HG03025 (cell line): Measurements from ENCODE around the gene CACNA1B.
"Not testable (repeated sequence)": the region's sequence is repeated elsewhere in the genome, so short reads cannot be mapped to it uniquely, and the experiment has no call there.

ENCODE experiments used
- ATAC-seq: cut with Tn5 transposase; IDR thresholded peaks from one replicate; pipeline ENCODE4 v1.9.1; 2021; ENCODE audit warnings: mild to moderate bottlenecking, moderate library complexity; ENCODE audit not compliant: unreplicated experiment, low FRiP score

The CACNA1B gene

DNA sequence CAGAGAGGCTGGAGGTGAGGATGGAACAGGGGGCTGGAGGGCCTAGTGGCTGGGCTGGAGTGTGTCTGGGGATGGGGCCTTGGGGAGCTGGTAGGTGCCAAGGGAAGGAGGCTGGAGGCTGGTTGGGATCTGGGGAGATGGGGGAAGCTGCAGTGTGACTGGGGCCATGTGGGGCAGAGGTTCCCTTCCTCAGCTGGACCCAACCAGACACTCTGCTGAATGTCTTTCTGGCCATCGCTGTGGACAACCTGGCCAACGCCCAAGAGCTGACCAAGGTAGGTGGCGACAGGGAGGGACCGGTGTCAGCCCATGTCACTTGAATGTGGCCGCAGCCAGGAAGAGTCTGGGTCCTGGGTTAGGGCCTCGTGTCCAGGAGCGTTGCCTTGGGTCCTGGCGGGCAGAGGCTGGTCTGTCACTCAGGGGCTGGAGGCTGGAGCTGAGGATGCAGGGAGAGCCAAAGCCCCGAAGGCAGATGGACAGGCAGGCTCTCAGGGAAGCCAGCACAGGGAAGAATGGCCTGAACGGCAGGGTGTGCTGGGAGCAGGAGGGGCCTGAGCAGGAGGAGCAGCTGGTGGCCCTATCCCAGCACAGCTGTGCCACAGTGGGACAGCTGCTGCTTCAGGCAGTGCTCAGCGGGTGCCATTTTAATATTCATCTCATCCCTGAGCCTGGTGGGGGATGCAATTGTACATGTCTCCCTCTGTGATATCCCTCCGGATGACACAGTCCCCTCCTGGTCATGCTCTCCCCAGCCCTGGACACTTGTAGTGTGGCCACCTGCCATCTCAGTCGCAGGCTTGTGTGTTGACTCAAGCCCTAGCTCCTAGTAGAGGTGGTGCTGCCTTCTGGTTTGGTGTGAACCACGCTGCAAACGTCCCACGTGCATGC, 132.5 kb downstream of the CACNA1B start:
- no peak for ATAC-seq

DNA sequence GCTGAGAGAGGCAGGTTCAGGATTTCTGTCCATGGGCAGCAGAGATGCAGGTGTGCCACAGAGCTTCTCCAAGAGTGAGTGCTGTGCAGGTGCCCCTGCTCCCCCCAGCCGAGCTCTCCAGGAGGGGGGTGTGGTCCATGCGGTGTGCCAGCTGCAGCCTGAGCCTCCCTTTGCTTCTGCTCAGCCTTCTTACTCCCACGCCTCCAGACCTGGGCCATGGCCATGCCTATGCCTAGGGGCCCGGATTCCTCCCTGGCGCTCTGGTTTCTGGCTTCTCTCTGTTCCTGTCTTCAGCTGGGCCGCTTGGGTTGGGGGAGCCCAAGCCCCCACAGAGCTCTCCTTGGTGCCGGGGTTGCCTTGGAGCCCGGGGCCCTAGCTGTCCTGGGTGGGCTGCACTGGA, 133.3 kb downstream of the CACNA1B start:
- ATAC-seq, result no peak

DNA sequence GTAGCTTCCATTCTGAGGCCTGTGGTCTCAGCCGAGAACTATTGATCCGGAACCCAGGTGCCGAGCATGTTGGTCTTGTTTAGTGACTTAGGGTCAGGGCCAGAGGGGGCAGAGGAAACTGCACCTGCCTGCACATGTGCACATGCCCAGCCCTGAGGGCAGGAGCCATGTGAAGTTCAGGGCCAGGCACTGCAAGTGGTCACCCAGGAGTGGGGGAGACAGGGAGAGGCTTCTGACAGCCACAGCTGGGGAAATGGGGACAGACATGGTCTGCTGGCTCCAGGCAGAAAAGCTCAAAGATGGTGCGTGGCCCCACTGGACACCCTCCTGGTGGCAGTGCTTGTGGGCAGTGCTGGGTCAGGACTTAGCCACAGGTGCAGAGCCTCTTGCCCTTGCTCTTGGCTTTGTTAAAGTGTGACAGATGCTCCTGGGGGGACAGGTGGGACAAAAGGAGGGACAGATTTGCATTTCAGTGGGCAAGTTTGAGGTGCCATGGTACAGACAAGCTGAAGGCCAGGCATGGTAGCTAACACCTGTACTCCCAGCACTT, 134.4 kb downstream of the CACNA1B start:
- ATAC-seq, result no peak

DNA sequence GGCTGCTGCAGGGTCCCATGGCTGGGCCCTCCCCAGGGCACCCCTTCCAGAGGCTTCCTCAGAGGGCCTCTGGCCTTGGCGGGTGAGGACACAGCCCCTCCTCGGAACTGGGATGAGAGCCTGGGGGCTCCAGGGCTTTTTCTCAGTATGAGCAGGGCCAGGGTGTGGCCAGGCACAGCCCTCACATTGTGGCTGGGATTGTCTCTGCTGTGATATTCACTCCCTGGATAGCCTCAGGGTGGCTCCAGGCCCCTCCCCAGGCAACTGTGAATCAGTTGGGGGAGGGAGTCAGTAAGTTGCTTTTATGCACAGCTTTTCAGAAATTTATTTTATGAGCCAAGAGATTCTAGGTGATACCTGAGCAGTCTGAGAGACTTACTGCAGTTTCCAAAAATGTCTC, 135.7 kb downstream of the CACNA1B start:
- ATAC-seq, result no peak

GRCh38 chr9:138013836-138014562, 136.4 kb downstream of the CACNA1B start:
- no peak for ATAC-seq

DNA sequence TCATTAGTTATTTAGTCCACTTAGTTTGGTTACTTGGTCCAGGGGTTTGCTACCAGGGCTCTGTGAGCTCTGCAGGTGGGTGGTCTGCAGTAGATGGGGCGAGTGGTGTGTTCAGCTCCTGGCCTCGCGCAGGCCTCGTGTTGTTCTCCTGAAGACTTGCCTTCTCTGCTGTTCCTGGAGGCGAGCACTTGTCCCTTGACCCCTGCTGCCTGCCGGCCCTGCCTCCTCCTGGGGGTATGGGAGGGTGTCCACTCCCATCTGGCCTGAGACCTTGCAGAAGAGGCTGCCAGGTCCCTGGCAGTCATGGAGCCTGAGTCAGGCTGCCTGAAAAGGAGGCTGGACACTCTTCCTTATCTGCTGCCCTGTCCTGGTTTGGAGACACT, 137.0 kb downstream of the CACNA1B start:
- no peak for ATAC-seq

GRCh38 chr9:138015021-138015829, 137.6 kb downstream of the CACNA1B start:
- no peak for ATAC-seq

GRCh38 chr9:138016406-138017187, 139.0 kb downstream of the CACNA1B start:
- no peak for ATAC-seq

GRCh38 chr9:138017200-138017599, 139.6 kb downstream of the CACNA1B start:
- no peak for ATAC-seq

DNA sequence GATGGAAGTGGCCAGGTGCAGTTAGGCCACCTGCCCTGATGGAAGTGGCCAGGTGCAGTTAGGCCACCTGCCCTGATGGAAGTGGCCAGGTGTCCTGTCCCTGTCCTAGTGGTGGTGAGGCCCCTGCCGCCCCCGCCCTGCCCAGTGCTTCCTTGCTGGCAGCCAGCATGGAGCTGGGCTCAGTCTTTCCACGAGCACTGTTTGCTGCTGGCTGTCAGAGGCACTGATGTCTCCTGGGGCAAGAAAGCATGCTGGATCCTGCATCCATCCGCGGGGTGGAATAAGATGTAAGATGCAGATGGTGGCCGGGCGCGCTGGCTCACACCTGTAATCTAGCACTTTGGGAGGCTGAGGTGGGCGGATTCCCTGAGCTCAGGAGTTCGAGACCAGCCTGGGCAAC, 141.9 kb downstream of the CACNA1B start:
- not testable (repeated sequence) for ATAC-seq

DNA sequence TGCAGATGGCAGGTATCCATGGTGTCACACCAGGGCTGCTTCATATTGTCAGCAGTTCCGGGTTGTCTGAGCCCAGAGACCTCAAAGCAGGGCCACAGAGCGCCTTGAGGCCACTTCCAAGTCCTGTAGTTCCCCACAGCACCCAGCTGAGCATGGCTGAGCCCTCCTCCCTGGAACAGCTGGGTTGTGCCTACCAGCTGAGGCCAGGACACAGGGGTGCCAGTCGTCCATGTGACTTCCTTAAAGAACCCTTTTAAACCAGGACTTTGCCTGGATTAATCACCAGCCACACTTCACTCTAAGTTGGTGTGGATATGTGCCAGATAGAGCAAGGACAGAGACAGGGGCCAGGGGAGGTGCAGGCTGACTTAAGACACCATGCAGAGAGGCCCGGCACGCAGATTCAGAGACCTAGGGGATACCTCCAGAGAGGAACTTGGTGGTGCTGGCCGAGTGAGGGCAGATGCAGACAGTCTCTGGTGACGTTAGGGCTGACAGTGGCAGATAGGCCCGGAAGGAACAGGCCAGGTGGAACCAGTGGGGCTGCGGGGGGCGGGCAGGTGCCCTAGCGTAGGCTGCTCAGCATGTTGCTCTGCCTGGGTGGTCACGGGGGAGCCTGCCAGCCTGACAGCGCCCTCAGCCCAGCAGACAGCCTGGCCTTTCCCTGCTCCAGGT, 142.7 kb downstream of the CACNA1B start:
- ATAC-seq, result no peak

- no peak for ATAC-seq
Measured at GRCh38 chr9:138020795-138021182, 143.2 kb downstream of the CACNA1B start.

DNA sequence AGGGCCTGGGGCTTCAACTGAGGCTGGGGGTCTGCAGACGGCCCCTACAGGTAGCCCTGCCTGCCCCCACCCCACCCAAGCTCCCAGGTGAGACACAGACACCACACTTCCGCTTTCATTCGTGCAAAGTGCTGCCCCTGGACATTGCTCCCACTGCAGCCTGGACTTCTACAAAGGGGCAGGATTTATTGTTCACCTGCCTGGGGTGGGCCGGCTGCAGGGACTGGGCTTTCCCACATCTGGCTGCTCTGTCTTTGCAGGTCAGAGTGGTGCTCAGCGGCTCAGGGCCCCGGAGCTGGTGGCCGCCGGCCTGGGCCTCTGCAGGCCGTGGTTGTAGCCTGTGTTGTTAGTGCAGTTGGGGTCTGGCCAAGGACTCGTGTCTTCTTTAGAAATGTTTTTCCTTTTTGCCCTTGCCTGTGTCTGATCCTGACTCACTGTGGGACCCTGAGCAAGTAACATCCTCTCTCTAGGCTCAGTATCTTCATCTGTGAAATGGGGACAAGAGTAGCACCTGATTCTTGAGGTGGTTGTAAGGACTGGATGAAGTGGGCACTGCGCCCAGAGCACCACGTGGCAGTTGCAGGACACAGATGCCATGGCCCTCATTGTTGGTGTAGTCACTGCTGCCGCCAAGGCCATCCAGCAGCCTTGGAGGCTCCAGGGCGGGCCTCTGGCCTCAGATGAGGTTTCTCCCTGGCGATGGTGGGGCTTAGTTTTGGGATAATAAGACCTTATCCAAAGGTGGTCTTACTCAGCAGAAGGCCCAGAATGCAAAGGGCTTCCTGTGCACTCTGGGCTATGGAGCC, 143.9 kb downstream of the CACNA1B start:
- no peak for ATAC-seq

- ATAC-seq, result no peak
Measured at GRCh38 chr9:138022121-138022741, 144.6 kb downstream of the CACNA1B start.

DNA sequence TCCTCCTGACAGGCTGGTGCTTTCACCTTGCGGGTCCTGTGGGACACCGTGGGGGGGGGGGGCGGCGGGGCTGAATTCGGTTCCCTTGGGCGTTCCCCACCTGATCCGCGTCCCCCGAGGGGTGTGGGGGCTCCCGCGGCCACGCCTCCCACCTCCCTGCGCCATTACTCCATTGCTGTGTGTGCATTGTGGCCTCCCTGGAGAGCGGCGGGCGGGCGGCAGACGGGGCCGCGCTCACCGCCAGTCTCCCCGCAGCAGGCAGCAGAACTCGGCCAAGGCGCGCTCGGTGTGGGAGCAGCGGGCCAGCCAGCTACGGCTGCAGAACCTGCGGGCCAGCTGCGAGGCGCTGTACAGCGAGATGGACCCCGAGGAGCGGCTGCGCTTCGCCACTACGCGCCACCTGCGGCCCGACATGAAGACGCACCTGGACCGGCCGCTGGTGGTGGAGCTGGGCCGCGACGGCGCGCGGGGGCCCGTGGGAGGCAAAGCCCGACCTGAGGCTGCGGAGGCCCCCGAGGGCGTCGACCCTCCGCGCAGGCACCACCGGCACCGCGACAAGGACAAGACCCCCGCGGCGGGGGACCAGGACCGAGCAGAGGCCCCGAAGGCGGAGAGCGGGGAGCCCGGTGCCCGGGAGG, 145.3 kb downstream of the CACNA1B start:
- ATAC-seq, result no peak

- no peak for ATAC-seq
Measured at GRCh38 chr9:138023394-138024124, 146.0 kb downstream of the CACNA1B start.

DNA sequence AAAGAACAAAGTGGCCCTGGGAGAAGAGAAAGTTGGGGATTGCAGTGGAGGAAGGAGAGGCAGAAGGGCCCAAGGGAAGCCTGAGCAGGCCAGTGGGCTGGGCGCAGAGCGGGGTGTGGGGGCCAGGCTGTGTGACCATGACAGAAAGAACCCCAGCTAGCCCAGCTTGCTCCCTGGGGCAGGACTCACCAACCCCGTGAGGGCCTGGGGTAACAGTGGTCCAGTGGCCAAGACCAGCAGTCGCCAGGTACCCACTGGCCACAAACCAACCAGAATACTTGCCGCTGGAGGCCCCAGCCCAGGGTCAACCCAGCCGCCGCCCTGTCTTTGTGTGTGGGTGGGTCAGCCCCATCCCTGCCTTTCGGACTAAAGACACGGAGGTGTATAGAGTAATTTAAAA, 146.5 kb downstream of the CACNA1B start:
- ATAC-seq, result no peak
